GM18951 (cell line): ENCODE measurements around the gene PLK2.

ENCODE experiments used
- POLR2A ChIP-seq: IDR thresholded peaks from 4 replicates; pipeline ENCODE4 v1.6.1; 2011; ENCODE audit warnings: mild to moderate bottlenecking; ENCODE audit not compliant: insufficient read length, insufficient read depth; ENCODE audit errors: extremely low read depth
- in situ Hi-C: fragments of 300-500 bp; cut with MboI; formaldehyde crosslinking; loops from one replicate; pipeline ENCODE4 v1.12.0; 2022; ENCODE audit warnings: low sequenced_read_pairs, mixed read lengths, inconsistent platforms; ENCODE audit not compliant: unreplicated experiment

PLK2 gene

DNA sequence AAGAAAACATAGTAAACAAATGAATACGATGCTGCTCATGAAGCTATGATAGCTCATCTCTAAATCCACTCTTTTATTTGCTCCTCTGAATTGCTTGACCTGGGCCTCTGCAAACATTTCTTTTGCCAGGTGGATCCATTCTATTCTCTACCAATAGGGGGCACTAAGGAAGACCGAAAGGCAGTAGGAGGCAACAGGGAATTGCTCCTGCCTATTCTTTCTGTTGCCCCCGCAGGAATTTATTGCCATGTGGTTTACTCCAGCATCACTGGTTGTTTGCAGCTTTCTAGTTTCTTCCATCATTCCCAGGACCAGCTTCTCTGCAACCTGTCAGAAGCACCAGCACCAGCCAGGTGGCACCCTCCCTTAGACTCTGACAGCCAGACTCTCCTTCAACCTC, 36.6 kb upstream of the PLK2 start:
- in situ Hi-C loops: loop anchor here (25.0 kb wide), 1 partner anchor 341 kb away; no protein-coding TSS in a partner anchor
- TF ChIP-seq POLR2A: no peak

DNA sequence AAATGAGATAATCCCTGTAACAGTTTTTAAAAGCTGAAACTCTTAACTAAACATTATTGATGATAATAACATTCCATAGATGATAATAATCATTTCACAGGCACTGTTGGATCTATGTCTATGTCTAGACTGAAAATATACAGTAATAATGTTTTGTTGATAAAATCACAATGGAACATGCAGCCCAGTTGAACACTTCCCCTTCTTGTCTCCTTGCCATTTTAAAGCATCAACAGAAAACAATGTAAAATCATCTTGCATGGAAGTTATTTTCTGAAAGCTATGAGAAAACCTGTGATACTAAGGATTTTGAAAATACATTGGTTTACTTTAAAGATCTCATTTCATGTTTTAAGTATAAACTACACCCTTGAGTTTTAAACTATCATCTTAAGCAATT, 33.3 kb upstream of the PLK2 start:
- TF ChIP-seq POLR2A: no peak
- in situ Hi-C loops: loop anchor here (25.0 kb wide), 1 partner anchor 344 kb away; no protein-coding TSS in a partner anchor

DNA sequence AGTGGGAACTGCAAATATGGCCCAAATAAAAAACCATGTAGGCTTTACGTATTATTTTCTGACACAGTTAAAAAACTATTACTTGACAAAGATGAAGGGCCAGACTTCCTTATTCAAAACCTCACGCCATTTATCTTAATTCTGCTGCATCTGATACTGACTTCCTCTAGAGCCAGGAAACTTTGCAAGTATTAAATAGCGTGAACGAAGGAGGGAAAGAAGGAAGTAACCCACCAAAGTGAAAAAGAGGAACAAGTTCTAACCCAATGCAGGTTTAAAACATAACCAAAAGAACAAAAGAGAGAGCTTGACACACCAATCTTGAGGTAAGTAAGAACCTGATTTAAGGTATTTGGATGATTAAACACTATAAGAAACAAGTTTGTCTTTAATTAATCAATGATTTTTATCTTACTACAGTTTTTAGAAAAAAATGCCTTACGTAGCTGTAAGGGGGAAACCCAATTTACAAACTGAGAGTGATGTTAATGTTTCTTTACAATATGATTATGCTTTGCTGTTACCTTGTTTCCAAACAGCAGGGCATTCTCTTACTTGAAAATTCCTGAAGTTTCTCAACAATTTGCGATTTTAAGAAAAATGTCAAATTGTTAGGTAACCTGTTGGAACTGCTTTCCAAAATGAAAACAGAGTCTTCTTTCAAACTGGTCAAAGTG, 31.5 kb upstream of the PLK2 start, which contains the start of gene GAPT:
GAPT (plus strand) TSS at position 220 of the 677 bp plus-strand sequence. CDS start 3,102 bp downstream, outside the sequence.
- in situ Hi-C loops: loop anchor here (25.0 kb wide), 1 partner anchor 346 kb away; no protein-coding TSS in a partner anchor
- no peak for TF ChIP-seq POLR2A

- TF ChIP-seq POLR2A: no peak
- in situ Hi-C loops: loop anchor here (25.0 kb wide), 1 partner anchor 347 kb away; no protein-coding TSS in a partner anchor
These were observed 30.6 kb upstream of the PLK2 start for GRCh38 chr5:58490402-58491050.

DNA sequence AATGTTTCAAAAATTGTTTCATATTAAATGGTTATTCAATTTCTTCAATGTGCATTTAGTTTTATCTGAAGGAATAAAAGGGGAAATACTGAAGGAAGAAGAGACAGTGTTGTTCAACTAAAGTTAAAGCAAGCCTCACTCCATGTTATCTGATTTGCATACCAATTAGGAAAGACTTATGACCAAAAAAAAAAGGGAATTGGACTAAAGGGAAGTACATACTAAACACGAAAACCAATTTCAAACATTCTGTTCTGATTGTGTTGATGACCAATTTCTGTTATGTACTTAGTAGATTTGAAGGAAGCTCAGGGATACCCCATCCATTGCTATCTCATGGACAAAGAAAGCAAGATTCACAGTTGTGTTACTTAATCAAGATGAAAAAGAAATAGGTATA, 26.4 kb upstream of the PLK2 start:
- no peak for TF ChIP-seq POLR2A
- in situ Hi-C loops: loop anchor here (25.0 kb wide), 1 partner anchor 351 kb away; no protein-coding TSS in a partner anchor

GRCh38 chr5:58484505-58484904, 24.6 kb upstream of the PLK2 start:
- no peak for TF ChIP-seq POLR2A
- in situ Hi-C loops: loop anchor here (25.0 kb wide), 1 partner anchor 353 kb away; no protein-coding TSS in a partner anchor

DNA sequence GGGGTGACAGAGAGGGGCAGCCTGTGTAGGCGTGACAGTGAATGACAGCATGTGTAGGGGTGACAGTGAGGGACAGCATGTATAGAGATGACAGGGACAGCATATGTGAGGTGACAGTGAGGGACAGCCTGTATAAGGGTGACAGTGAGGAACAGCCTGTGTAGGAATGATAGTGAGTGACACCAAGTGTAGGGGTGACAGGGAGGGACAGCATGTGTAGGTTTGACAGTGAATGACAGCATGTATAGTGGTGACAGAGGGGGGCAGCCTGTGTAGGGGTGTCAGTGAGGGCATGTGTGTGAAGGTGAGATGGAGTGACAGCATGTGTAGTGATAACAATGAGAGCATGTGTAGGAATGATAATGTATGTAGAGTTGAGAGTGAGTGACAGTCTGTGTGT, 22.6 kb upstream of the PLK2 start:
- in situ Hi-C loops: loop anchor here (25.0 kb wide), 1 partner anchor 355 kb away; no protein-coding TSS in a partner anchor
- no peak for TF ChIP-seq POLR2A

- in situ Hi-C loops: loop anchor here (25.0 kb wide), 1 partner anchor 355 kb away; no protein-coding TSS in a partner anchor
- TF ChIP-seq POLR2A: no peak
These were observed 21.9 kb upstream of the PLK2 start for GRCh38 chr5:58481828-58482227.

- in situ Hi-C loops: loop anchor here (25.0 kb wide), 1 partner anchor 356 kb away; no protein-coding TSS in a partner anchor
- TF ChIP-seq POLR2A: no peak
These were observed 21.3 kb upstream of the PLK2 start for GRCh38 chr5:58481066-58481676.

- TF ChIP-seq POLR2A: no peak
- in situ Hi-C loops: loop anchor here (25.0 kb wide), 1 partner anchor 359 kb away; no protein-coding TSS in a partner anchor
These were observed 18.0 kb upstream of the PLK2 start for GRCh38 chr5:58477760-58478376.

DNA sequence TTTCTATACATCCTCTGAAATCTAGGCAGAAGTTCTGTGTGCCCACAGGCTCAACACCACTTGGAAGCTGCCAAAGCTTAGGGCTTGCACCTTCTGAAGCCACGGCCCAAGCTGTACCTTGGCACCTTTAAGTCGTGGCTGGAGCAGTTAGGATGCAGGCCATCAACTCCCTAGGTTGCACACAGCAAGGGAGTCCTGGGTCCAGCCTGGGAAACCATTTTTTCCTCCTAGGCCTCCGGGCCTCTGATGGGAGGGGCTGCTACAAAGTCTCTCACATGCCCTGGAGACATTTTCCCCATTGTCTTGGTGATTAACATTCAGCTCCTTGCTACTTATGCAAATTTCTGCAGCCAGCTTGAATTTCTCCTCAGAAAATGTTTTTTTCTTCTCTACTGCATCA, 15.5 kb upstream of the PLK2 start:
- in situ Hi-C loops: loop anchor here (25.0 kb wide), 1 partner anchor 362 kb away; no protein-coding TSS in a partner anchor
- no peak for TF ChIP-seq POLR2A

- in situ Hi-C loops: loop anchor here (25.0 kb wide), 2 partner anchors 958 to 1183 kb away; no protein-coding TSS in a partner anchor
- no peak for TF ChIP-seq POLR2A
These were observed 10.0 kb upstream of the PLK2 start for GRCh38 chr5:58469896-58470295.
